GM19397 (cell line): Measurements from ENCODE around the gene EVA1A.
"Not testable (repeated sequence)": the region's sequence is repeated elsewhere in the genome, so short reads cannot be mapped to it uniquely, and the experiment has no call there.

ENCODE experiments used
- ATAC-seq: cut with Tn5 transposase; IDR thresholded peaks from one replicate; pipeline ENCODE4 v1.9.1; 2021; ENCODE audit warnings: mild to moderate bottlenecking, moderate library complexity; ENCODE audit not compliant: unreplicated experiment

Gene EVA1A

GRCh38 chr2:75491129-75491753, 69.5 kb downstream of the EVA1A start:
- ATAC-seq: no peak

GRCh38 chr2:75489721-75490120, 71.0 kb downstream of the EVA1A start:
- no peak for ATAC-seq

DNA sequence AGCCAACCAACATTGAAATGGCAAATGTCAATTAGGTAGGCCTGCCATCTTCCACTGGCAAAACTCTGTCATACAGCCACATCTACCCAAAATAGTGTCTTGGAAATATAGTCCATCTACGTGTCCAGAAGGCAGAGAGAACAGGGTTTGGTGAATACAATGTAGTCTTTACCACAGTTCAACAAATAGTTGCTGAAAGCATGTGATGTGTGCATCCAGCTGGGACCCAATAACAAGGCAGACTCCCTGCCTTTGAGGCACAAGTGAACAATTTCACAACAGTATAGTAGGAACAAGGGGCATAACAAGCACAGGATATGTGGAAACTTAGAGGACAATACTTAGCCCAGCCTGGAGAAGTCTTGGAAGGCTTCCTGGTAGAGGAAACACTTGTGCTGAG, 72.6 kb downstream of the EVA1A start:
- ATAC-seq: no peak

- ATAC-seq: not testable (repeated sequence)
Observed at GRCh38 chr2:75486735-75487134, 74.0 kb downstream of the EVA1A start.

DNA sequence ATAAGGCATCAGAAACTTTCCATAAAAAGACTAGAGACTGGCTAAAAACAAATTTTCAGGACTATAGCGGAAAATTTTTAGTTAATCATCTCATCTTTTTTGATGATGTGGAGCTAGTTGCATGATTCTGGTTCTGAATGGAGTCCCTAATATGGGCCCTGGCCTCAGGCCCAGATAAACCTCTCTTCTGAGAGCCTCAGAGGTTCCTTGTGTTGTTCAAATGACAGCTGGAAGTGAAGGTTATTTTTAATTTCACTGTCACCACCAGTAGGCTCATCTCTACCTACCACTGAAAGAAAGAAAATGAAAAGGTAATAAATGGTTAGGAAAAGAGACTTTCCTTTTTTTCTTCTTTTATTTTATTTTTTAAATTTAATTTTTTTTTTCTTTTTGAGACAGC, 75.9 kb downstream of the EVA1A start:
- no peak for ATAC-seq

GRCh38 chr2:75483878-75484277, 76.9 kb downstream of the EVA1A start:
- no peak for ATAC-seq

- no peak for ATAC-seq
Observed at GRCh38 chr2:75482398-75482797, 78.3 kb downstream of the EVA1A start.

- ATAC-seq: no peak
Observed at GRCh38 chr2:75480971-75481836, 79.5 kb downstream of the EVA1A start.

- ATAC-seq: not testable (repeated sequence)
Observed at GRCh38 chr2:75477696-75478095, 83.0 kb downstream of the EVA1A start.

- ATAC-seq: no peak
Observed at GRCh38 chr2:75476761-75477160, 84.0 kb downstream of the EVA1A start.

- ATAC-seq: no peak
Observed at GRCh38 chr2:75475976-75476375, 84.8 kb downstream of the EVA1A start.

DNA sequence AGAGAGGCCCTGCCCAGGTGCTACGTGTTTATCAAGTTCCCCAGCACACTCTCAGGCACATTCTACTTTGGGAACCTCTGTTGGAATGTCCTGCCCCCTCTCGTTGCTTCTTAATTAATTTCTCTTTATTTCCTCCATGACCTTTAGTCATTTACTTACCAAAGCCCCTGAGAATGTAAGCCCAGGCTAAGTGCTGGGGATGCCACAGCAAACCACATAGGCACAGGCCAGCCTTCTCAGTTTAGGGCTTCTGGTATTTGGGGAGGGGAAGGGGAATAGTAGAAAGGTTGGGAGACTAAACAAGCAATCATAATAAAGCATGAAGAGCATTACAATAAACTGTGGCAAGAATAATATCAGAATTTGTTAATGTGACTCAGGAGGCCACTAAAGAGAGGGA, 85.7 kb downstream of the EVA1A start:
- no peak for ATAC-seq

DNA sequence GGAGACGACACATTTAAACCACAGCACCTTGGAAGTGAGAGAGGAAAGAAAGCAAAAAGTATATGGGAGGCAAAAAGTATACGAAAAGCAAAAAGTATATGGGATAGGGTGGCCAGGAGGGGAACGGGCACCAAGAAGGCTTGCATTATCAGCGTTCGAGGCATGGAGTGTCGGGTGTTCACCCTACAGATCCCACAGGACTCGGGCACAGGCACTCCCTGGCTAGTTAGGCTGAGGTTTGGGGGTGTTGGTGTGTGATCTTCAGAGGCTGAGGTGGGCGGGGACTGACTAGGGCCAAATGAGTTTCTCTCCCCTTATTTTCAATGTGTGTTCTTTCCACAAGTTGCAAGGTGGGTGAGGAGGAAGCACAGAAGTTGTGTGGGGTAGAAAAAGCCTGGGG, 86.6 kb downstream of the EVA1A start:
- ATAC-seq: no peak

- ATAC-seq: no peak
Observed at GRCh38 chr2:75466708-75467311, 93.9 kb downstream of the EVA1A start.

DNA sequence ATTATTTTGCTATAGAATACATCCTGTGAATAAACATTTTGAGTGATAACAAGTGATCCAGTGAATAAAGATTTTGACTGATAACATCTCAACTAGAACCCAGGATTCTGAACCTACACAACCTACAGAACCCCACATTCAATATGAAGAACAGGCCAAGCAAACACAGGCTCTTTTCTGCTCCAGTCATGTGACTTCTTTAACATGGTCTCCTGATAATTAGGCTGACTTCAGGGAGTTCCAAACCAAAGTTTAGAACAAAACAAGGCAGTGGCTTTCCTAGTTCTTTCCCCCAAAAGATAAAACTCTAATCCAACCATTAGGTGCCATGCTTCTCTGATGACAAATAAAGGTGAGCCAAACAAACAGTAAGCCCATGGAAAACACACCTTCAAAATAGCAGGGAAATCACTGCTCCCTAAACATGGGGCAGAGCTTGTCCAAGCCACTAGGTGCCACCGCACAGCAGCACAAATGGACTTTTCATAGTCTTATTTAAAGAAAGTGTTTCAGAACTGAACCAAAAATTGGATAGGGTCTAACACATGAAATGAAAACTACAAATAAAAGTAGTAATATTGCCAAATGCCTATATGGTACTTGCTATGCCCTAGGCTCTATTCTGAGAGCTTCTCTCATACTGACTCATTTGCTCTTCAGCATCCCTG, 95.3 kb downstream of the EVA1A start:
- ATAC-seq: no peak

- ATAC-seq: no peak
Observed at GRCh38 chr2:75464348-75464946, 96.3 kb downstream of the EVA1A start.

DNA sequence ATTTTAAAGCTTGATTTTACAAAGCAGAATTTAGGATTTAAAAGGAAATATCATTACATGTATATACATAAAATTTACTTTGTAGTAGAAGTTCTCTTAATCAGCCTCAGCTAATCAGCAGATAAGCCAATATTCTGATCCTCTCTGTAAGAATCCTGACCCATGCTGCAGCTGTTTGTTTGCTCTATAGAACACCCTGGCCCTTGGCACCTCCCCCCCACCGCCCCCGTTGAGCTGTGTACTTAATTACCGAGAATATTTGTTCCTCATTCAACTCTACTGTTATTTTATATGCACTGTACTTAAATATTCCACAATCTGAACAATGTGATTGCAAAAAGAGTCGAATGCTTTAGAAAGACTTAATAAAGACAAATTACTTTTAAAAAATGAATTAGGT, 98.0 kb downstream of the EVA1A start:
- no peak for ATAC-seq

DNA sequence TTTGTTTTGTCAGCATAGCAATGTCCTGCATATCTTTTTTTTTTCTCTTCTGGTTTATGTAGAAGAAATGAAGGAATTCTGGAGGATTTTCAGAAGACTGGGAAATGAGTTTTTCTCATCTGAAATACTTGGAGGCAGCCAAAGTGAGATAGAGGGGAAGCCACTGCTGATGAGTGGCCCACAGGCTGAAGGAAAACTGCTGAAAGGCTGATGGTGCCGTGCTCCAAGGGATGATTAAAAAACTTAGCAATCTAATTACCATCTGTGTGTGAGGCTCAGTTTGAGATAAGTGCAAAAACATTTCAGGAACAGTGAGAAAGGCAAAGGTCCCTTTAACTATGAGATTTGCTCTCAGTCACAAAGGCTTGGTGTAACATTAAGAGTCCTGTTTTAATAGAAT, 98.5 kb downstream of the EVA1A start:
- ATAC-seq: no peak

DNA sequence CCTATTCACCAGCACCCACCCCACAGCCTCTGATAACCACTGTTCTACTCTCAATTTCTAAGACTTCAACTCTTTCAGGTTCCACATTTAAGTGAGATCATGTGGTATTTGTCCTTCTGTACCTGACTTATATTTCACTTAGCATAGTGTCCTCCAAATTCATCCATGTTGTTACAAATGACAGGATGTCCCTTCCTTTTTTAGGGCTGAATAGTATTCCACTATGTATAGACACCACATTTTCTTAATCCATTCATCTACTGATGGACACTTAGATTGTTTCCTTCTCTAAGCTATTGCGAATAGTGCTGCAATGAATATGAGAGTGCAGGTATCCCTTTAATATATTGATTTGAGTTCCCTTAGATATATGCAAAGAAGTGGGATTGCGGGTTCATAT, 100.1 kb downstream of the EVA1A start:
- no peak for ATAC-seq

- ATAC-seq: no peak
Observed at GRCh38 chr2:75459565-75460310, 101.0 kb downstream of the EVA1A start.
